Activated CD4-positive, alpha-beta T cell treated with anti-CD3 and anti-CD28 coated beads, Interleukin-2, amount 50 U/mL, for 24 hours (primary cell): ENCODE results near the gene SEC22B.
"Not testable (repeated sequence)": the region's sequence is repeated elsewhere in the genome, so short reads cannot be mapped to it uniquely, and the experiment has no call there.

Experiments used
- DNase-seq, 2 donors: peaks; one replicate each; pipeline ENCODE4 v3.0.0-alpha.2; 2020; ENCODE audit warnings: low read depth in 1 of 2, low spot score in 1 of 2

The SEC22B gene

DNA sequence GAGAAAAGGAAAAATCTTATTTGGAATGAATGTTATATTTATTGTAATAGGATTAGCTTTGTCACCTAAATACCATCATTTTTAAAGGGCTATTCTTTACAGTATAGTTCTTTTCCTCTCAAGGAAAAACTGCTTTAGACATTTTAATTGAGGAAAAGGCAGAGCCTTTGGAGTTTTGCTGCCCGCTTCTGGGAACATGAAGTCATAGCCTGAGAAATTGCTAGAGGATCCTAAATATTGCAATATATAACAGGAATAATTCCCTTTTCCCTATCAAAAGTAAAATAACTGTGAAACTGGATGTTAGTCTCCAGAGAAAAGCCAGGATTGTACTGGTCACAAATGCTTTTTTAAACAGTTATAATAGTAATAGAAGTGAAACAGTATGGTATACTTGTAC lies 30.5 kb downstream of the SEC22B start:
- not testable (repeated sequence) for DNase-seq

- not testable (repeated sequence) for DNase-seq
Observed at GRCh38 chr1:120144626-120145025, 31.7 kb downstream of the SEC22B start.

DNA sequence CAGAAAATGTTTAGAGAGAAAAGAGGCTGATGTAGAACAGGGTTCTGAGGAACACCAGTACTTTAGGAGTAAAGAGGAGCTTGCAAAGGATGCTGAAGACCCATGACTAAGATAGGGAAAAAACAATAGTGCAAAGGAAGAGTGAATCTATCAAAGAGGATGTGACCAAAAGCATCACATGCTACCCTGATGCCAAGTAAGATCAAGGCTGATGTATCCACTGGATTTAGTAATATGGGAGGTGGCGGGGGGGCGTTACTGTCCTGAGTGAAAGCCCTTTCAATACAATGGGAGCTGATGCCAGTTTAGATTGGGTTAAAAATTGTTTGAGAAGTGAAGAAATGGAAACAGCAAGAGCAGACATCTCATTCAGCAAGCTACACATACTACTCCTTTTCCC lies 32.2 kb downstream of the SEC22B start:
- DNase-seq: not testable (repeated sequence)

GRCh38 chr1:120143334-120143733 lies 33.0 kb downstream of the SEC22B start:
- DNase-seq: not testable (repeated sequence)

- DNase-seq: peak; percentile 21 to 43
Observed at GRCh38 chr1:120142512-120143263, 33.6 kb downstream of the SEC22B start.

GRCh38 chr1:120141865-120142264 lies 34.5 kb downstream of the SEC22B start:
- not testable (repeated sequence) for DNase-seq

GRCh38 chr1:120140656-120141265 lies 35.6 kb downstream of the SEC22B start:
- DNase-seq: not testable (repeated sequence)

- DNase-seq: not testable (repeated sequence)
Observed at GRCh38 chr1:120136086-120136485, 40.2 kb downstream of the SEC22B start.

- not testable (repeated sequence) for DNase-seq
Observed at GRCh38 chr1:120133928-120134325, 42.4 kb downstream of the SEC22B start.

GRCh38 chr1:120133228-120133927 lies 42.9 kb downstream of the SEC22B start:
- DNase-seq: no peak

DNA sequence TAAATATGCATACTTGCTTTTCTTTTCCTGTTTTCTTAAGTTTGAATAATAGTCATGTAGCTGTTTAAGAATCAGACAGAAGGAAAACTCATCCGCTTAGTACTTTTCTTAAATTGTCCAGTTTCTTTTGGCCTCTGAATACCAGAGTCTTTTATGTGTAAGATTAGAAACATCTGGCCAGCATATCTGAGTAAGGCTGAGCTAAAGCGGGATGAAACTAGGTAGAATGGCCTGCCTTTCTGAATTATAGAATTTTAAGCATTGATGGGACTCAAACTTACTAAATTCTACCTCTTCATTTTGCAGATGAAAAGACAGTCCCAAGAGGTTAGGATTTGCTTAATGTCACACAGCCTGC lies 43.9 kb downstream of the SEC22B start:
- not testable (repeated sequence) for DNase-seq

DNA sequence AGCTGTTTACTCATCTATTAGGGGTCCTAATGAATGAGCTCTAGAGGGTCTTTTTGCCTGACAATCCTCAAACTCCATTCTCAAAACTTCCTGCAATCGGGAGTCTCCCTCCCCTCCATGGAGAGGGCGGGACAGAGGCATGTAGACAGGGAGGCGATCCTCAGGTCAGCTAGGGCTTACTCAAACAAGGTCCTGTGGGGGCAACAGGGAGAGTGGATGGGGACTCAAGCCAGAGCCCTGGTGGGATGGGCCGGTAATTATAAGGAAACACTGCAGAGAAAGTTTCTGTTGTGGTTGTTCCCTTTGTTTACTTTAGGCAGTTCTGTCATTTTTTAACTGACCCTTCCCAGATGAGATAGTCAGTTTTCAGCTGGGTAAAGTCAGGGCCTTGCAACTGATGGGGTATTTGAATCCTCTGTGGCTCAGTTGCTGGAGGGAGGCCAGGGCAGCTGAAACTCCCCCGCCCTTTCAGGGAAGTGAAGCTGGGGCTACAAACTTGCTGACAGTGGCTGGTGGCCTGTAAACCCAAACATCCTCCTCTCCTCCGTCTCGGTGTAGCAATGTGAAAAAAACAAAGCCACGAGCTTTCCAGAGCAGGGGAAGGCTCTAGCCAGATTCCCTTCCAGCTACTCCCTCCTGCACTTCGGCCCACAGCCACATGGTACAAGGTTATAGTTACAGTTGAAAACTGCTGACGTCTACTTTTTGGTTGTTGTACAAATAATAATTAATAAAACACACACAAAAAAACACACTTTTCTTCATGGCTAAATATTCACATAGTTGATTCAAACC lies 44.5 kb downstream of the SEC22B start:
- not testable (repeated sequence) for DNase-seq

- not testable (repeated sequence) for DNase-seq
Observed at GRCh38 chr1:120127921-120128320, 48.4 kb downstream of the SEC22B start.

GRCh38 chr1:120126216-120126615 lies 50.1 kb downstream of the SEC22B start:
- not testable (repeated sequence) for DNase-seq

GRCh38 chr1:120124628-120125027 lies 51.7 kb downstream of the SEC22B start:
- not testable (repeated sequence) for DNase-seq

- not testable (repeated sequence) for DNase-seq
Observed at GRCh38 chr1:120123813-120124510, 52.4 kb downstream of the SEC22B start.

DNA sequence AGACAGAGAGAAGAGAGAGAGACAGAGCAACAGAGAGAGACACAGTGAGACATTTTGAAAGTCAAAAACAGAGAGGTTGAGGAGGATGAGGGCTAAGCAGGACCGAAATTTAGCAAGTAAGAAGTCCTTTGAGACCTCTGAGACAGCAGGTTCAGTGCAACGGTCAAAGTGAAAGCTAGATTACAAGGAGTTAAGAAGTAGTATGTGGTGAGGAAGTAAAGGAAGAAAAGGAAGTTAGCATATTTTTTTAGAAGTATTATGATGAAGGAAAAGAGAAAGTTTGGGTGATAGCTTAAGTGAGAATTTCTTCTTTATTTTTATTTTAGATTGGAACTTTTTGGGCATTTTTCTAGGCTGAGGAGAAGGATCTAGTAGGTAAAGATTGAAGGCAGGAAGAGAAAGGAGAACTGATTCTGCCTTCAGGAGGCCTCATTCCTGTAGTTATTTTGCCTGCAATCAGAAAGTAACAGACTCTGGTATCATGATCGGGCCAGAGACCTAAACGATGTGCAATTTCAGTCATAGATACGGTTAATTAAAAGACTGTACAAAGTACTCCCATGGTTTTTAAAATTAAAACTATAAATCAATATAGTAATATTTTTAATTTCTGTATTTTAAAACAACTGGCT lies 53.9 kb downstream of the SEC22B start:
- not testable (repeated sequence) for DNase-seq

DNA sequence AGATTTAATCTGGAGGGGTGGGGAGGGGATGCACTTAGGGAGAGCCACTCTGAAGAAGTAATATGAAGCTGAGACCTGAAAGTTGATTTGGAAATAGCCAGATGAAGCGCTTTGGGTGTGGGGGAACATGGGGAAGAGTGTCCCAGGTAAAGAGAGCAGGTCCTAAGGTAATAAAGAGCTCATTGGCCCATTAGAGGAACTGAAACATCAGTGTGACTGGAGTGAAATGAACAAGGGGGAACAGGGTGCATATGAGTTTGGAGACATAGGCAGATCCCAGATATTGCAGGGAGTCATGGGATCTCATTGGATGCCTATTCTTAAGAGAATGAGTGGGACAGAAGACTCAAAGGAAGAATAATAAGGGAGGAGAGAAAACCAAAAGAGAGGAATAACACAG lies 54.5 kb downstream of the SEC22B start:
- not testable (repeated sequence) for DNase-seq

DNA sequence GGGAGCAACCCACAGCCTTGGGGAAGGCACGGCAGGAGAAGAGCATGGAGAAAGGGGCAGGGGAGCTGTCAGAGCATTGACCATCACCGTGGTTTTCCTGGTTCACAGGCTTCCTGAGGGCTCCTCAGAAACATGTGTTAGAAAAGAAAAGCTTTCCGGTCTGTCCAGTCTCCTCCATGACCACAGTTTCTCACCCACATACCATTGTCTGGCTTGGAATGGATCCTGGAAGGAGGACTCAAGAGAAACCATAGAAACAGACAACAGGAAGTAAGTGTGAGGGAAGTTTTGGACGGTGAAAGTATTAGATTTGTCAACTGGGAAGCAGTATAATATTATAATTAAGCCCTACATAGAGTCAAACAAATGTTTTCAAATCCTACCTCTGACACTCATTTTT lies 55.8 kb downstream of the SEC22B start:
- not testable (repeated sequence) for DNase-seq
